SK-MEL-5 (cell line): ENCODE data around the gene CCDC74B. TPM values are rescaled to one million over a fixed set of nuclear protein-coding genes. Genes with fewer than 3 reads are reported as not detected.
"Not testable (repeated sequence)": the region's sequence is repeated elsewhere in the genome, so short reads cannot be mapped to it uniquely, and the experiment has no call there.

Source experiments
- DNase-seq: peaks from one replicate; pipeline ENCODE4 v3.0.0-alpha.2; 2016; ENCODE audit warnings: low read depth, low spot score
- in situ Hi-C: cut with HindIII; loops from 2 replicates; pipeline ENCODE4 v1.10.0; 2016; ENCODE audit warnings: low sequenced_read_pairs, high pct_unique_total_duplicates, low pct_unique_long_range_greater_than_20kb
- small RNA-seq, 2 experiments: library from RNA; depleted of rRNA; stranded (forward); fragments of <200 nt; gene quantifications; one replicate each; pipeline ENCODE3, GENCODE V24; 2014
- total RNA-seq: library from RNA; depleted of rRNA; stranded (reverse); fragments of >200 nt; shearing (Covaris generic); gene quantifications from 2 replicates; pipeline ENCODE4 v1.2.3, GENCODE V29; 2014; rRNA removed

Gene CCDC74B
- total RNA-seq, 1 experiment from 2014 or later = 1.3 TPM

DNA sequence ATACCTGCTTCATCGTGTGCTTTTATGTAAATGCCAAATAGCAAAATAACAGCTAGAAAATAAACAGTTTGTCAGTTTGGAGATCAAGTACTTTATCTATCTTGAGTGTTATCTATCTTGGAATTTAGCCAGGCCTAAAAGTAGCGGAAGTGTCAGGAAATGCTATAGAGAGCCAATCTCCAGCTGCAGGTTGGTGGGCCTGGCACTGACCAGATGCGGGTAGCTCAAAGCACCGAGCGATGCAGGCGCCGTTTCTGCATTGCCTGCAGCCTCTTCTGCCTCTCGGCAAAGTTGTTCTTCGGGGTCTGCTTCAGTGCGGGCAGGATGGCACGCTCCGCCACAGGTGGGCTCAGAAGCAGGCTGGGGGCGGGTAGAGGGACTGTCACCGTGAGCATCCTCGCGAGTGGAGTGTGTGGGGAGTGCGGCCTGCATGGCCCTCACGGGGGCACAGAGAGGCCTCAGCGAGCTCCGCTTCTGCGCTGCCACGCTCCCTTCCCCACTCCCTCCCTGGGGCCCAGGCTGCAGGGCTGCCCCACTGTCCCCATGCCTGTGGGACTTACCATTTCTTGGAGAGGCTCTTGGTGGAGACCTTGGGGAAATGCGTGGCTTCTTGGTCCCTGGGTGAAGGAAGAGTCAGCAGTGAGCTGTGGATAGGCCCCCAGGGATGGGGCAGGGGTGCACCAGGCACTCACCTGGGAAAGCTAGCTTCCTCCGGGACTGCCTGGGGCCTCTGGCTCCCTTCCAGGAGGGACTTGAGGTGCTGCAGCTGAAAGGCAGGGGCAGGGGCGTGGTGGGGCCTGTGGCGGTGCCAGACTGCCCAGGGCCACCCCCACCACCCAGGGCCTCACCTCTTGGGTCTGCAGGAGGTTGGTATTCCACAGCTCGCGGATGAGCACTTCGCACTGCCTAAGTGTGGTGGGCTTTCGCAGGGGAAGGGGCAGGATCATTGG lies 5.3 kb downstream of the CCDC74B start:
- DNase-seq, in situ Hi-C loops: not testable (repeated sequence)

DNA sequence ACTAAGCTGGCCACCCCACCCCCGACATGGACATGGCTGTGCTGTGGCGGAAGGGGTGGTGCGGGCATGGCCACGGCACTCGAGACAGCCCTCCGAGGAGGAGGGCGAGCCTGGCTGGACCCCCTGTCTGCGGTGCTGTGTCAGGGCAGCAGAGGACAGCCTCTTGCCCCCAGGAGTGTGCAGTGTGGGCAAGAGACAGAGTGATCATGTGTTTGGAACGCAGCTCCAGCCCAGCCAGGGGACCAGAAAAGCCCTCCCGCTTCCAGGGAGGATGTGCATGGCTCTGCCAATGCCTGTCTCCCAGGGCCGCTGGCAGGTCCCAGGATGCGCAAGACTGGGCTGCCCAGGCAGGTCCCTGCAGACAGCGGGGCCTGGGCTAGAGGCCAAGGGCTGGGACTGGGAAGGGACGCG lies 6.1 kb downstream of the CCDC74B start:
- in situ Hi-C loops, DNase-seq: not testable (repeated sequence)

DNA sequence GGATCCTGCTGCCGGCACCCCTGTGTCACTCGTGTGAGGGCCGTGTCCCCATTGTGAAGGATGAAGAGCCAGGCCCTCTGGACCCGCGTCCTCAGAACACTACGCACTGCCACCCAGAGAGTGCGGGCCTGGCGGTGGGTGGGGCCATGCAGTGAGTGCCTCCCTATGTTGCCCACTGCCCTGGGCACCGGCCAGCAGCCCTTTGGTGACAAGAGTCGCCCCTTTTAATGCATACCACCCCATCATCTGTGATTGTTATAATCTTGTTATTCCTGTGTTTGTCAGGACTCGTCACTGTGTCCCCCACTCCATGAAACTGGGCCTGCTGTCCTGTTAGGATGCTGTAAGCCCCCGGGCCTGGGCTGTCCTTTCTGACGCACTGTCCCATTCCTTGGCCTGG lies 6.6 kb downstream of the CCDC74B start:
- in situ Hi-C loops, DNase-seq: not testable (repeated sequence)

DNA sequence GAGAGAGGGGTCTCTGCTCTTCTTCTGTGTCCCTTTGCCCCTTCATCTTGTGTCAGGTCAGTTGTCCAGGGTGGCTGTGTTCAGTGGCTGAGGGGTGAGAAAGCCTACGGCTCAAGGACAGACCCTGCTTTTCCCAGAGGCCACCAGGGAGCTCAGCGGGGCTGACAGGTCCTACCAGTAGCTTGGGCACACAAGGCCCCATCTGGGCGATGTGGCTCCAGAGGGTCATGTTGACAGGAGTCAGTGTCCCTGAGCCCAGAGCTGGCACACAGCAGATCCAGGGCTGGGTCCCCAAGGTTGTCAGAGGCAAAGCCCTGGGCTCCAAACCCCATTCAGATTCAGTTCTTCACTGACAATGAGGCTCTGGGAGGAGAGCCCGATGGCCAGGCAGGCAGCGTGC lies 7.8 kb downstream of the CCDC74B start:
- in situ Hi-C loops, DNase-seq: not testable (repeated sequence)

DNA sequence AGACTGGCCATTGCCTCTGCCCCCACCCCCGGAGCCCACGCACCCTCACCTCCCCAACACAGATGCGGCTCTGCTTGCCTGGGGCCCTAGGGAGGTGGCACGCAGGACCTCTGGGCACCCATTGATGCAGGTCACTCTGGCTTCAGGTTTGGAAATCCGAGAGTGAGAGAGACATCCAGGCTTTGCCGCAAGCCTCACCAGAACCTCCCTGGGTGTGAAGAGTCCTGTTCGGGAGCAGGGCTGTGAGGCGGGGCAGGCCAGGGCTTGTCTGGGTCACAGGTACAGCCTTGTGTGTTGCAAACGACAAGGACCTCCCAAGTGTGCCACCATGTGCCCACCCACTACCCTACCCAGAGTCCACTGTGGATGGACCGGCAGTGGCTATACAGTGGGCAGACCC lies 8.4 kb downstream of the CCDC74B start:
- in situ Hi-C loops, DNase-seq: not testable (repeated sequence)

GRCh38 chr2:130135692-130136541 lies 9.0 kb downstream of the CCDC74B start:
- DNase-seq = no peak
- in situ Hi-C loops = no loop called here

GRCh38 chr2:130129120-130129829 lies 15.6 kb downstream of the CCDC74B start, which contains the start of gene POTEF:
POTEF (minus strand) TSS chr2:130129222; CDS start chr2:130120515, 8,707 bp downstream.
- in situ Hi-C loops, DNase-seq: not testable (repeated sequence)

- DNase-seq, in situ Hi-C loops: not testable (repeated sequence)
Observed at GRCh38 chr2:130128464-130128863, 16.4 kb downstream of the CCDC74B start.

GRCh38 chr2:130127726-130128125 lies 17.2 kb downstream of the CCDC74B start:
- in situ Hi-C loops, DNase-seq: not testable (repeated sequence)

DNA sequence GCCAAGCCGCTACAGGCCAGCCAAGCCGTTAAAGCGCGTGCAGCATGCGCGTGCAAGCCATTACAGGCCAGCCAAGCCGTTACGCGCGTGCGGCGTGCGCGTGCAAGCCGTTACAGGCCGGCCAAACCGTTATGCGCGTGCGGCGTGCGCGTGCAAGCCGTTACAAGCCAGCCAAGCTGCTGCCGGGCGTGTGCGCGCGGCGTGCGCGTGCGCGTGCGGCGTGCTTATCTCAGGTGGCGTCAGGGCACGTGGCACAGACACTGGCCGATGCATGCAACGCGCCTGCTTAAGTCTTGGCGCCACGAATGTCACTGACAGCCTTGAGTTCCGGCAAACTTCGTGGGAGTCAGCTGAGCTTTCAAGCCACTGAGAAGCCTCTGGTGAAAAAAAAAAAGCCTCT lies 24.0 kb downstream of the CCDC74B start:
- DNase-seq, in situ Hi-C loops: not testable (repeated sequence)

DNA sequence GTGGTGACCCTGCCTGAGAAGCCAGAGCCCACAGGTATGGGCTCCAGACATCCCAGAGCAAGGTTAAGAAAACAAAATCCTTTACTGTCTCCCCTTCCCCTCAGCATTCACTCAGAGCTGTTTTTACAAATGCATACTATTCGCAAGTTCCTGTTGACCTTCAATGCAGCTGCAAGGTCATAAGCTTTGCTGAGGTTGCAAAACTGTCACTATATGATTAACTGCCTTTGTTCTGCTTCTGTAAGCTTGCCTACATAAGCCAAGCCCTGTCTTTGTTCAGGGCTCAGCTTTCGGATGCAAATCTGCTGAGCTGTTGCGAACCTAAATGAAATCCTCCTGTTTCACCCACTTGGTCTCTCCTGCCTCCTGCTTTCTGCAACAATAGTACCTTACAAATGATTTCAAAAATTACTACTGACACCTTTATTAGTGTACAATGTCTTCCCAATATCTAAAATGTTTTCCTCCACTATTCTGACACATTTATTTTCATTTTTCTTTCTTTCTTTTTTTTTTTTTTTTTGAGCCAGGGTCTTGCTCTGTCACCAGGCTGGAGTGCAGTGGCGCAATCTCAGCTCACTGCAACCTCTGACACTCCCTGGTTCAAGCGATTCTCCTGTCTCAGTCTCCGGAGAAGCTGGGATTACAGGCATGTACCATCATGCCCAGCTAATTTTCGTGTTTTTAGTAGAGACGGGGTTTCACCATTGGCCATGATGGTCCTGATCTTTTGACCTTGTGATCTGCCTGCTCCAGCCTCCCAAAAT lies 42.1 kb downstream of the CCDC74B start:
- not testable (repeated sequence) for DNase-seq

More for the DNA sequence above, 42.1 kb downstream of the CCDC74B start:
- in situ Hi-C loops = not testable (repeated sequence)

Small RNA genes within 50 kb of the gene (small RNA-seq; reads per million reads assigned to genes)
- 0 reads per million in 2 experiments for gene RNU6-1049P

Other genes with a start within 250 kb of the CCDC74B start
- gene RAB6C, start 165.4 kb downstream of the CCDC74B start, total RNA-seq = not detected in 2 replicates
- 0.11 TPM in 1 of 2 replicates, not detected in the other for gene POTEF, start 15.9 kb downstream of the CCDC74B start, total RNA-seq
- gene SMPD4, start 36.5 kb upstream of the CCDC74B start, total RNA-seq = 12.8 and 16.1 TPM in 2 replicates
- gene MZT2B, start 37.1 kb upstream of the CCDC74B start, total RNA-seq = 98.7 and 112 TPM in 2 replicates
- not detected in 2 replicates for gene TUBA3E, start 53.3 kb upstream of the CCDC74B start, total RNA-seq
- 90.2 and 95.5 TPM in 2 replicates for gene IMP4, start 197.8 kb upstream of the CCDC74B start, total RNA-seq
- gene PTPN18, start 210.9 kb upstream of the CCDC74B start, total RNA-seq = 17.2 and 19.3 TPM in 2 replicates